Stomach (tissue), 4 donors: ENCODE results near the gene PNPLA3.

Experiments used
- POLR2A ChIP-seq, 4 donors: fragments of 450-650 bp; IDR thresholded peaks; one replicate each; pipeline ENCODE4 v1.6.1; 2016; ENCODE audit warnings: antibody characterized with exemption in 4 of 4, control low read depth in 2 of 4, mild to moderate bottlenecking in 1 of 4, moderate library complexity in 1 of 4
- TF ChIP-seq, protein P1 (sequence below), 7 experiments: fragments of 450-650 bp in 4 of 7; fragments of 200-600 bp in 3 of 7; sonication (generic) in 3 of 7; IDR thresholded peaks; one replicate each; pipeline ENCODE4 v1.5.1; 2016 to 2019; ENCODE audit warnings: antibody characterized with exemption in 7 of 7, control low read depth in 2 of 7, mild to moderate bottlenecking in 1 of 7

GRCh38 chr22:43990044-43990443 lies 66.4 kb downstream of the PNPLA3 start:
- TF ChIP-seq, protein P1, sequence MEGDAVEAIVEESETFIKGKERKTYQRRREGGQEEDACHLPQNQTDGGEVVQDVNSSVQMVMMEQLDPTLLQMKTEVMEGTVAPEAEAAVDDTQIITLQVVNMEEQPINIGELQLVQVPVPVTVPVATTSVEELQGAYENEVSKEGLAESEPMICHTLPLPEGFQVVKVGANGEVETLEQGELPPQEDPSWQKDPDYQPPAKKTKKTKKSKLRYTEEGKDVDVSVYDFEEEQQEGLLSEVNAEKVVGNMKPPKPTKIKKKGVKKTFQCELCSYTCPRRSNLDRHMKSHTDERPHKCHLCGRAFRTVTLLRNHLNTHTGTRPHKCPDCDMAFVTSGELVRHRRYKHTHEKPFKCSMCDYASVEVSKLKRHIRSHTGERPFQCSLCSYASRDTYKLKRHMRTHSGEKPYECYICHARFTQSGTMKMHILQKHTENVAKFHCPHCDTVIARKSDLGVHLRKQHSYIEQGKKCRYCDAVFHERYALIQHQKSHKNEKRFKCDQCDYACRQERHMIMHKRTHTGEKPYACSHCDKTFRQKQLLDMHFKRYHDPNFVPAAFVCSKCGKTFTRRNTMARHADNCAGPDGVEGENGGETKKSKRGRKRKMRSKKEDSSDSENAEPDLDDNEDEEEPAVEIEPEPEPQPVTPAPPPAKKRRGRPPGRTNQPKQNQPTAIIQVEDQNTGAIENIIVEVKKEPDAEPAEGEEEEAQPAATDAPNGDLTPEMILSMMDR (IDR thresholded peaks at IDR 0.05): no peak
- TF ChIP-seq POLR2A (IDR thresholded peaks at IDR 0.05): no peak
